Measurements from ENCODE around the gene DDX27. TPM values are rescaled to one million over a fixed set of nuclear protein-coding genes. Genes with fewer than 3 reads are reported as not detected.

The DDX27 gene
- total RNA-seq, 3 donors from 2014 or later: 28.5 to 35.1 (median 34.8) TPM

DNA sequence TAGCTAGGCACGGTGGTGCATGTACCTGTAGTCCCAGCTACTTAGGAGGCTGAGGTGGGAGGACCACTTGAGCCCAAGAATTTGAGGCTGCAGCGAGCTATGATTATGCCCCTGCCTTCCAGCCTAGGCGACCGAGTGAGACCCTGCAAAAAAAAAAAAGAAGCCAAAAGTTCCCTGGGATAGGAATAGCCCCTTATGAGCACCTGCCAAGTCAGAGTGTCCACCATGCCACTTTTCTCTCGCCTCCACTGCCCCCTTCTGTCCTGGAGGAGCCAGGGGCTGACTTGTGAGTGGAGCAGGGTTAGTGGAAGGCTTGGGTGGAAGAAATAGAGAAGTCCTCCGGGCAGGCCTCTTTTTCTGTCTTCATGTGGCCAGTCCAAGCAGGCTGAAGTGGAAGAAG, 12.1 kb upstream of the DDX27 start:
- H3K27ac ChIP-seq: no peak overlapping the region
- no peaks in the 10 kb centered on the region for H3K27me3 ChIP-seq
- TF ChIP-seq, protein P1, sequence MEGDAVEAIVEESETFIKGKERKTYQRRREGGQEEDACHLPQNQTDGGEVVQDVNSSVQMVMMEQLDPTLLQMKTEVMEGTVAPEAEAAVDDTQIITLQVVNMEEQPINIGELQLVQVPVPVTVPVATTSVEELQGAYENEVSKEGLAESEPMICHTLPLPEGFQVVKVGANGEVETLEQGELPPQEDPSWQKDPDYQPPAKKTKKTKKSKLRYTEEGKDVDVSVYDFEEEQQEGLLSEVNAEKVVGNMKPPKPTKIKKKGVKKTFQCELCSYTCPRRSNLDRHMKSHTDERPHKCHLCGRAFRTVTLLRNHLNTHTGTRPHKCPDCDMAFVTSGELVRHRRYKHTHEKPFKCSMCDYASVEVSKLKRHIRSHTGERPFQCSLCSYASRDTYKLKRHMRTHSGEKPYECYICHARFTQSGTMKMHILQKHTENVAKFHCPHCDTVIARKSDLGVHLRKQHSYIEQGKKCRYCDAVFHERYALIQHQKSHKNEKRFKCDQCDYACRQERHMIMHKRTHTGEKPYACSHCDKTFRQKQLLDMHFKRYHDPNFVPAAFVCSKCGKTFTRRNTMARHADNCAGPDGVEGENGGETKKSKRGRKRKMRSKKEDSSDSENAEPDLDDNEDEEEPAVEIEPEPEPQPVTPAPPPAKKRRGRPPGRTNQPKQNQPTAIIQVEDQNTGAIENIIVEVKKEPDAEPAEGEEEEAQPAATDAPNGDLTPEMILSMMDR (IDR thresholded peaks at IDR 0.05): no peak
- TF ChIP-seq POLR2AphosphoS5 (IDR thresholded peaks at IDR 0.05) (no peak), POLR2A (IDR thresholded peaks at IDR 0.05) (no peak)
- intact Hi-C loops (cut with DNase I; ENCODE audit: low total_unique reads): no loop called here
- DNase-seq (ENCODE audit: low spot score in 2 of 2): no peak
- H3K9me3 ChIP-seq: peaks cover 0 to 10% of the 10 kb centered on the region in 2 donors
- no peak overlapping the region for H3K4me3 ChIP-seq
- H3K4me1 ChIP-seq: no peaks in the 10 kb centered on the region
- no peaks in the 10 kb centered on the region for H3K36me3 ChIP-seq

DNA sequence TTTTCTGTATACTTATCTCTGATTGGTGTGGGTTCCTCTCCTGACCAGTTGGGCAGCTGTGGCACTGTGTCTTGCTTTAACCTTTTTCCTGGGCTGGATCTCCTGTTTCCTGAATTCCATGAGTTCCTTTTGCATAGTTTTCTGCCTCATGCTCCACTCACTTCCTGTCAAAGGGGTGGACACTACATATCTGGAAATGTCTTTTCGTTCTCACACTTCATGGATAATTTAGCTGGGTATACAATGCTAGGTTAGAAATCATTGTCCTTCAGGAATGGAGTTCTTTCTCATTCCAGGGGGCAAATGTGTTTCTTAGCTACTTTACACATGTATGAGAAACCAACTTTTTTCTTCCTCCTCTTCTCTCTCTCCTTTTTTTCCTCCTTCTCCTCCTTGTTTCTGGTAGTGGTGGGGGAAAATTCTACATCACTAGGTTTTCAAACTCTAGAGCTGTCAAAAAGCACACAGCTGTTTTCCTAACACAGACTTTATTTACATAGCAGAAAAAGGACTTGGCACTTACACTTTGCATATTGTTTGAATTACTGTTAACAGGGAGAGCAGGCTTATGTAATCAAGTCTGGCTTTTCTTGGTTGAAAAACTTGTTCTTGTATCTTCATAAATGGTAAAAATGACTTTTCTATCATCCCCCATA, 9.0 kb upstream of the DDX27 start:
- H3K27me3 ChIP-seq: no peaks in the 10 kb centered on the region
- no peak overlapping the region for H3K27ac ChIP-seq
- no peaks in the 10 kb centered on the region for H3K4me1 ChIP-seq
- TF ChIP-seq POLR2AphosphoS5 (IDR thresholded peaks at IDR 0.05) (no peak), POLR2A (IDR thresholded peaks at IDR 0.05) (no peak)
- TF ChIP-seq, protein P1 (IDR thresholded peaks at IDR 0.05): no peak
- intact Hi-C loops (cut with DNase I; ENCODE audit: low total_unique reads): no loop called here
- H3K9me3 ChIP-seq: peaks cover 0 to 10% of the 10 kb centered on the region in 2 donors
- no peak for DNase-seq (ENCODE audit: low spot score in 2 of 2)
- no peak overlapping the region for H3K4me3 ChIP-seq
- no peaks in the 10 kb centered on the region for H3K36me3 ChIP-seq

DNA sequence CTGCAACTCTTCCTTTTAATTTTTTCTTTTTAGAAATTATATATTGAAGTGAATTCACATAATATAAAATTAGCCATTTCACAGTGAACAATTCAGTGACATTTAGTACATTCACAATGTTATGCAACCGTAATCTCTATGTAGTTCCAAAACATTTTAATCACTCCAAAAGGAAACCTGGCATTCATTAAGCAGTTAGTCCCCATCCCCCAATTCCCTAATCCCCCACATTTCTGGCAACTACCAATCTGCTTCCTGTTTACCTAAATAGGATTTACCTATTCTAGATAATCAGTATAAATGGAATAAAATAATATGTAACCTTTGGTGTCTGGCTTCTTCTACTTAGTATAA, 8.5 kb upstream of the DDX27 start:
- intact Hi-C loops (cut with DNase I; ENCODE audit: low total_unique reads): no loop called here
- no peak overlapping the region for H3K4me3 ChIP-seq
- DNase-seq (ENCODE audit: low spot score in 2 of 2): no peak
- no peak overlapping the region for H3K27ac ChIP-seq
- H3K36me3 ChIP-seq: no peaks in the 10 kb centered on the region
- TF ChIP-seq POLR2A (IDR thresholded peaks at IDR 0.05) (no peak), POLR2AphosphoS5 (IDR thresholded peaks at IDR 0.05) (no peak)
- TF ChIP-seq, protein P1 (IDR thresholded peaks at IDR 0.05): no peak
- H3K9me3 ChIP-seq: peaks cover 0 to 10% of the 10 kb centered on the region in 2 donors
- no peaks in the 10 kb centered on the region for H3K27me3 ChIP-seq
- H3K4me1 ChIP-seq: no peaks in the 10 kb centered on the region

DNA sequence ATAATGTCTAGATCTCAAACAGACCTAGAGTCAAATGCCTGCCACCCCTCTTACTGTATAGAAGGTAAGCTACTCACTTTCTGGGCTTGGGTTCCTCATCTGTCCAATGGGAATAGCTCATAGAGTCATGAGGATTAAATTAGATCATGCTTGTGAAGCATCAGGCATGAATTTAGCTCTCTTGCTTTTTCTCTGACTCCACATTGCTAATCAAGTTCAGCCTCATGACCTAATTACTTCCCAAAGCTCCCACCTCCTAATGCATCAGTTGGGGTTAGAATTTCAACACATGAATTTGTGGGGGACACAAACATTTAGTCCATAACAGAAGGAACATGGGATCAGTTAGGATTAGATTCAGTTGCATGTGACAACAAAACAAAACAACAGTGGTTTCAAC, 4.6 kb upstream of the DDX27 start:
- no peak for TF ChIP-seq POLR2A (IDR thresholded peaks at IDR 0.05)
- no peak for DNase-seq (ENCODE audit: low spot score in 2 of 2)
- H3K9me3 ChIP-seq: peaks cover 0 to 10% of the 10 kb centered on the region in 2 donors
- H3K4me1 ChIP-seq: no peaks in the 10 kb centered on the region
- H3K27me3 ChIP-seq: no peaks in the 10 kb centered on the region
- H3K4me3 ChIP-seq: no peak overlapping the region
- no peaks in the 10 kb centered on the region for H3K36me3 ChIP-seq
- intact Hi-C loops (cut with DNase I; ENCODE audit: low total_unique reads): no loop called here
- H3K27ac ChIP-seq: no peak overlapping the region

DNA sequence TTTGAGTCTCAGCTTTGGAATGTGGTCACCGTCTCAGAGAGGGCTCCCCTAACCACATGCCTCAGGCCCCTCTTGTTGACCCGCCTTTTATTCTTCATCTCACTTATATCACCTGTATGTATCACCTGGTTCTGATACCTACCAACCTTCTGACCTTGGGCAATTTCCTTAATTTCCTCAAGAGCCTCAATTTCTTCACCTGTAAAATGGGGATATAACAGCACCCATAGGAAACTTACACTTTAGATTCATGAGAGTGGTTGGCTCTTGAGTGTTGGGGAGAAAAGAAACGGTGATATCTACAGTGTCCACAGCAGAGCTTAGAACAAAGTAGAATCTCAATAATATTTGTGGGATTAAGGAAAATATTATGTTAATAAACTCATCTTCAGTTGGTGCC, 4.0 kb upstream of the DDX27 start:
- intact Hi-C loops (cut with DNase I; ENCODE audit: low total_unique reads): no loop called here
- no peak overlapping the region for H3K27ac ChIP-seq
- TF ChIP-seq POLR2AphosphoS5 (IDR thresholded peaks at IDR 0.05) (no peak), POLR2A (IDR thresholded peaks at IDR 0.05) (no peak)
- TF ChIP-seq, protein P1 (IDR thresholded peaks at IDR 0.05): no peak
- no peak overlapping the region for H3K4me3 ChIP-seq
- H3K4me1 ChIP-seq: peaks cover 3 to 4% of the 10 kb centered on the region in 2 donors
- peaks cover 0 to 6% of the 10 kb centered on the region in 2 donors for H3K9me3 ChIP-seq
- no peaks in the 10 kb centered on the region for H3K27me3 ChIP-seq
- DNase-seq (ENCODE audit: low spot score in 2 of 2): no peak
- H3K36me3 ChIP-seq: no peaks in the 10 kb centered on the region

Measured in breast epithelium (tissue), 4 donors.